SK-N-SH treated with all-trans-retinoic acid at 6 μM for 48 hours (cell line): ENCODE results near the gene RFX8.

Experiments used
- ATAC-seq: fragments of 200-7000 bp; cut with Tn5 transposase; 3 replicates; pipeline ENCODE4 v1.9.1; 2020; ENCODE audit warnings: mild to moderate bottlenecking, moderate library complexity
- ARNTL ChIP-seq: fragments of 450-650 bp; formaldehyde crosslinking; IDR thresholded peaks from 2 replicates; pipeline ENCODE4 v1.5.0; 2020; ENCODE audit warnings: low read depth, mild to moderate bottlenecking, moderate library complexity, borderline replicate concordance
- BACH2 ChIP-seq: fragments of 250-450 bp; sonication (Bioruptor Pico); IDR thresholded peaks from 2 replicates; pipeline ENCODE4 v1.9.0; 2021; ENCODE audit warnings: mild to moderate bottlenecking, borderline replicate concordance
- CSDC2 ChIP-seq: fragments of 250-450 bp; sonication (Bioruptor Pico); IDR thresholded peaks from 2 replicates; pipeline ENCODE4 v1.5.0; 2020; ENCODE audit warnings: mild to moderate bottlenecking, moderate library complexity
- ESRRG ChIP-seq: fragments of 250-450 bp; sonication (Bioruptor Pico); IDR thresholded peaks from 2 replicates; pipeline ENCODE4 v1.6.1; 2021; ENCODE audit warnings: mild to moderate bottlenecking
- GLIS3 ChIP-seq: fragments of 250-450 bp; sonication (Bioruptor Pico); IDR thresholded peaks from 2 replicates; pipeline ENCODE4 v1.5.0; 2020; ENCODE audit warnings: mild to moderate bottlenecking, moderate library complexity
- ISL1 ChIP-seq: fragments of 250-450 bp; sonication (Bioruptor Pico); IDR thresholded peaks from 2 replicates; pipeline ENCODE4 v2.1.2; 2022; ENCODE audit warnings: mild to moderate bottlenecking, moderate library complexity
- OSR1 ChIP-seq: fragments of 250-450 bp; sonication (Bioruptor Pico); IDR thresholded peaks from 2 replicates; pipeline ENCODE4 v1.8.0; 2022; ENCODE audit warnings: moderate library complexity, mild to moderate bottlenecking, inconsistent platforms
- PPARA ChIP-seq: fragments of 250-450 bp; sonication (Bioruptor Pico); IDR thresholded peaks from 2 replicates; pipeline ENCODE4 v1.5.0; 2020; ENCODE audit warnings: mild to moderate bottlenecking, borderline replicate concordance
- RARB ChIP-seq: fragments of 250-450 bp; sonication (Bioruptor Pico); IDR thresholded peaks from 2 replicates; pipeline ENCODE4 v1.8.0; 2021; ENCODE audit warnings: mild to moderate bottlenecking, moderate library complexity
- SNAI2 ChIP-seq: fragments of 250-450 bp; sonication (Bioruptor Pico); IDR thresholded peaks from 2 replicates; pipeline ENCODE4 v1.5.0; 2020; ENCODE audit warnings: mild to moderate bottlenecking, moderate library complexity
- TCF4 ChIP-seq: fragments of 250-450 bp; sonication (Bioruptor Pico); IDR thresholded peaks from 2 replicates; pipeline ENCODE4 v1.8.0; 2021; ENCODE audit warnings: mild to moderate bottlenecking, moderate library complexity, borderline replicate concordance
- TOX ChIP-seq: fragments of 250-450 bp; sonication (Bioruptor Pico); IDR thresholded peaks from 2 replicates; pipeline ENCODE4 v1.8.0; 2021; ENCODE audit warnings: mild to moderate bottlenecking, moderate library complexity, borderline replicate concordance
- ZFP3 ChIP-seq: fragments of 250-450 bp; sonication (Bioruptor Pico); IDR thresholded peaks from 2 replicates; pipeline ENCODE4 v1.5.0; 2020; ENCODE audit warnings: mild to moderate bottlenecking, moderate library complexity
- ZFP30 ChIP-seq: fragments of 450-650 bp; formaldehyde crosslinking; IDR thresholded peaks from 2 replicates; pipeline ENCODE4 v1.5.0; 2022; ENCODE audit warnings: mild to moderate bottlenecking, moderate library complexity
- ZNF565 ChIP-seq: fragments of 450-650 bp; formaldehyde crosslinking; conservative IDR thresholded peaks from 2 replicates; pipeline ENCODE4 v1.5.0; 2020; ENCODE audit warnings: low read depth, mild to moderate bottlenecking, moderate library complexity
- ZNF70 ChIP-seq: fragments of 450-650 bp; formaldehyde crosslinking; IDR thresholded peaks from 2 replicates; pipeline ENCODE4 v1.5.0; 2020; ENCODE audit warnings: mild to moderate bottlenecking, moderate library complexity
- ZNF8 ChIP-seq: fragments of 450-650 bp; formaldehyde crosslinking; IDR thresholded peaks from 2 replicates; pipeline ENCODE4 v1.5.0; 2020; ENCODE audit warnings: mild to moderate bottlenecking, moderate library complexity
- TF ChIP-seq, protein P1 (sequence below): fragments of 250-450 bp; sonication (Bioruptor Pico); IDR thresholded peaks from 2 replicates; pipeline ENCODE4 v1.8.0; 2020; ENCODE audit warnings: mild to moderate bottlenecking, moderate library complexity, borderline replicate concordance
- TF ChIP-seq, protein P2 (sequence below): fragments of 250-450 bp; sonication (Bioruptor Pico); IDR thresholded peaks from 2 replicates; pipeline ENCODE4 v1.5.1; 2021; ENCODE audit warnings: mild to moderate bottlenecking, moderate library complexity
- TF ChIP-seq, protein P3 (sequence below): fragments of 250-450 bp; sonication (Bioruptor Pico); IDR thresholded peaks from 2 replicates; pipeline ENCODE4 v1.5.0; 2020; ENCODE audit warnings: mild to moderate bottlenecking, moderate library complexity
- TF ChIP-seq, protein P4 (sequence below): fragments of 250-450 bp; sonication (Bioruptor Pico); IDR thresholded peaks from 2 replicates; pipeline ENCODE4 v1.8.0; 2021; ENCODE audit warnings: low read depth, mild to moderate bottlenecking, moderate library complexity, borderline replicate concordance

The RFX8 gene

DNA sequence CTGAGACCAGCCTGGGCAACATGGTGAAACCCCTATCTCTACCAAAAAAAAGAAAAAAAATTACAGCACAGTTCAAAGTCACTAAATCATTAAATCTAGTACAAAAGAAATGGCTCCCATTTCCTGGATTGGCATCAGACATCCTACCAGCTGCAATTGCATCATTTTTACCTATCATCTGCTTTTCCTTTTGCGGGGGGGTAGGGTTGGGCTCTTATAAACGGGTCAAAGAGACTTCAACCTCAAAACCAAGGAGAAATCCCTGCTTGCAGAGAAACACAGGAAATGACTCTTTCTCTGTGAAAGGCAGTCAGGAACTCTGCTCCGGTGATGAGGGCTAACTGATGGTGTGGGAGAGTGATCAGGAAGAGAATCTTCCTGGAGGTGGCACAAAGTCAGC is 45.3 kb upstream of the RFX8 start (continued):
- TF ChIP-seq, protein P1, sequence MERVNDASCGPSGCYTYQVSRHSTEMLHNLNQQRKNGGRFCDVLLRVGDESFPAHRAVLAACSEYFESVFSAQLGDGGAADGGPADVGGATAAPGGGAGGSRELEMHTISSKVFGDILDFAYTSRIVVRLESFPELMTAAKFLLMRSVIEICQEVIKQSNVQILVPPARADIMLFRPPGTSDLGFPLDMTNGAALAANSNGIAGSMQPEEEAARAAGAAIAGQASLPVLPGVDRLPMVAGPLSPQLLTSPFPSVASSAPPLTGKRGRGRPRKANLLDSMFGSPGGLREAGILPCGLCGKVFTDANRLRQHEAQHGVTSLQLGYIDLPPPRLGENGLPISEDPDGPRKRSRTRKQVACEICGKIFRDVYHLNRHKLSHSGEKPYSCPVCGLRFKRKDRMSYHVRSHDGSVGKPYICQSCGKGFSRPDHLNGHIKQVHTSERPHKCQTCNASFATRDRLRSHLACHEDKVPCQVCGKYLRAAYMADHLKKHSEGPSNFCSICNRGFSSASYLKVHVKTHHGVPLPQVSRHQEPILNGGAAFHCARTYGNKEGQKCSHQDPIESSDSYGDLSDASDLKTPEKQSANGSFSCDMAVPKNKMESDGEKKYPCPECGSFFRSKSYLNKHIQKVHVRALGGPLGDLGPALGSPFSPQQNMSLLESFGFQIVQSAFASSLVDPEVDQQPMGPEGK (CRISPR knock-in tag) = no peak
- TF ChIP-seq, protein P2, sequence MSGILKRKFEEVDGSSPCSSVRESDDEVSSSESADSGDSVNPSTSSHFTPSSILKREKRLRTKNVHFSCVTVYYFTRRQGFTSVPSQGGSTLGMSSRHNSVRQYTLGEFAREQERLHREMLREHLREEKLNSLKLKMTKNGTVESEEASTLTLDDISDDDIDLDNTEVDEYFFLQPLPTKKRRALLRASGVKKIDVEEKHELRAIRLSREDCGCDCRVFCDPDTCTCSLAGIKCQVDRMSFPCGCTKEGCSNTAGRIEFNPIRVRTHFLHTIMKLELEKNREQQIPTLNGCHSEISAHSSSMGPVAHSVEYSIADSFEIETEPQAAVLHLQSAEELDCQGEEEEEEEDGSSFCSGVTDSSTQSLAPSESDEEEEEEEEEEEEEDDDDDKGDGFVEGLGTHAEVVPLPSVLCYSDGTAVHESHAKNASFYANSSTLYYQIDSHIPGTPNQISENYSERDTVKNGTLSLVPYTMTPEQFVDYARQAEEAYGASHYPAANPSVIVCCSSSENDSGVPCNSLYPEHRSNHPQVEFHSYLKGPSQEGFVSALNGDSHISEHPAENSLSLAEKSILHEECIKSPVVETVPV = no peak
- no peak for TF ChIP-seq ZFP3 (CRISPR knock-in tag)
- TF ChIP-seq ESRRG (CRISPR knock-in tag) = no peak

DNA sequence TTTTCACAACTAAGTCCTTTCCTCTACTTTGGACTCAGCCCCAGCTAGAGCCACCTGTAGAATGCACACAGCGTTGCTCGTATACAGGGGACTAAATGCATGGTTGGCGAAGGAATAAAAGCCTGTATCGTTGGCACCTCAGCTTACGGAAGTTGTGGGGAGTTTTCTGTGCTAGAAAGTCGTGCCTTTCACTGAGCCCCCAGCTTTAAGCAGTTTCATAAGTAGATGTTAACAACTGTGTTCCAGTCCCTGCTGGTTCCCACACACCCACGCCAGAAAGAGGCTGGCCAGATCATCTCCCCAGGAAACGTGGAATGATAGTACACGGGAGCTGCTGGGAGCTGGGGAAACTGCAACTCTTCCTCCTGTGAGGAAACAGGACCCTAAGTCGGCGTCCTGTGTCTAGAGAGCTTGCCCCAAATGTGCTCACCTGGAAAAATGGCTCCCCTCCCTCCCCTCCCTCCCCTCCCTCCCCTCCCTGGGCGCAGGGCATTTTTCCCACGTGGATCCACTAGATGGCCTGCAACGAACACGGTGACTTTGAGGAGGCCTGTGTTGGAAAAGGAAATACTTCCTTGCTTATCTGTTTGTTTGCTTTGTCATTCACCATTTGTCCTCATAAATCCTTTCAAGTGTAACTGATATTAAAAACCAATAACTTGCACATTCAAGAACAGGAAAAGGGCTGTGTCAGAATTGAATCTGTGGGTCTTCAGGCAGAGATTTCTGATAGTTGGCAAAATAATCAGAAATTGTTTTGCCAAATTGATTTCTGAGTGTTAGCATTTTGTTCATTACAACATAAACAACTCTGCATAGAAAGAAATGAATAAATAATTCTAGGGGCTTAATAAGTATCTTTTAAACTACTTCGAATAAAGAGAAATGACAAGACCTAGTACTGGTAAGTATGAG is 43.9 kb upstream of the RFX8 start:
- no peak for TF ChIP-seq ZNF565 (CRISPR knock-in tag)
- no peak for TF ChIP-seq ARNTL (CRISPR knock-in tag)
- no peak for TF ChIP-seq RARB (CRISPR knock-in tag)
- TF ChIP-seq CSDC2 = no peak
- no peak for TF ChIP-seq ISL1
- ATAC-seq = peak; percentile 57

DNA sequence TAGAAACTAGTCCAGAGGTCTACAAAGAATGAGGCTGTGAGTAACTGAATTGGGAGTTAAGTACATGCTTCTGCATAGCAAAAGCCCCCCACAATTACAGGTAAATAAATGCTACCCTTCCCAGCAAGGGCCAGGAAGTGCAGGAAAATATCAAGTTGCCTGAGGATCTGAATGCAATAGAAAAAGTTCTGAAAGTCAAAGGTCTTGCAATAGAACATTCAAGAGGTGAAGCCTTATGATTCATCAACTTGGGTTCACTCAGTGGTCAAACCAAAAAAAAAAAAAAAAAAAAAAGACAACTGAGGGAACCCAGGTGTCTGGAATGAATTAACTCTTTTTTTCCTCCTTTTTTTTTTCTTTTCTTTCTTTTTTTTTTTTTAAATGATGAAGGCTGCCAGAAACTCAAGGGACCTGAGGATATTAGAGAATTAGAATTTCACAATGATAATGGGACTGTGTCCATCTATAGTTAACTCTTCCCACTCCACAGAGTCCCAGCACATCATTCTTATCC is 42.9 kb upstream of the RFX8 start:
- TF ChIP-seq TOX (CRISPR knock-in tag) (no peak), ISL1 (peak; percentile 36; the same call in 1 of the 2 replicates)
- peak; percentile 49 for ATAC-seq

DNA sequence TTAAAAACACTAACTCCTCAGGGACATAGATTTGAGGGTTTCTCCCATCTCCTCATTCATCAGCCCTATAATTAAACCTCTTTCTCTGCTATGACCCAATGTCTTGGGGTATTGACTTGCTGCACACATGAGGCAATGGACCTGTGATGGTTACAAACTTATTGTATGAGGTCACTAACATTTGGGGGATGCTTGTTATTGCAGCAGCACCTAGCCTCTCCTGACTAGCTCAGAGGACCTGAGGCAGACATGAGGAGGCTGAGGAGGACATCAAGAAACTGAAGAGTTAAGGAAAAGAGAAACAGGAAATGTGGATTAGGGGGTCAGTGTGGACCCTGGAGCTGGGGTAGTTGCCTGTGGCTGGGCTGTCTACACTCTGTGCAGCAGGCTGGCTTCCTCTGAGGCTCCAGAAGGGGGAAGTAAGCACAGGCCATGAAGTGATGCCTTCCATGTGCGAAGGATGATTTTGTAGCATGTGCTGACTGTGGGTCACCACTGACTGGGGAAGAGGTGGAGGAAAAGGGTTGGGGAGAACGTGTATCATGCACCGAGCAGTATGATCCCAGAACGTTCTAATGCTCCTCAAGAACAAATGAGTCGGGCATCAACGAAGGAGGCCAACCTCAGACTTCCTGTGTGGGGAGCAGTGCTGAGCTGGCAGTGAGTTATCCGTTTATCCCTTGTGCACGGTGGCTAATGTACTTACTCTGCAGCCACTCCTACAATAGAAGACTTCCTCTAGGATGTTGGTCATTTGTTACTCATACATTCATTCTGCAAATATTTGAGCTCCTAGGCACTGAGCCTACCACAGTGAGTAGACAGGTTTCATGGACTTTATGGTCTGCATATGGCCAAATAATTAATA is 42.1 kb upstream of the RFX8 start:
- TF ChIP-seq RARB (CRISPR knock-in tag) = no peak
- no peak for TF ChIP-seq ARNTL (CRISPR knock-in tag)
- TF ChIP-seq, protein P3, sequence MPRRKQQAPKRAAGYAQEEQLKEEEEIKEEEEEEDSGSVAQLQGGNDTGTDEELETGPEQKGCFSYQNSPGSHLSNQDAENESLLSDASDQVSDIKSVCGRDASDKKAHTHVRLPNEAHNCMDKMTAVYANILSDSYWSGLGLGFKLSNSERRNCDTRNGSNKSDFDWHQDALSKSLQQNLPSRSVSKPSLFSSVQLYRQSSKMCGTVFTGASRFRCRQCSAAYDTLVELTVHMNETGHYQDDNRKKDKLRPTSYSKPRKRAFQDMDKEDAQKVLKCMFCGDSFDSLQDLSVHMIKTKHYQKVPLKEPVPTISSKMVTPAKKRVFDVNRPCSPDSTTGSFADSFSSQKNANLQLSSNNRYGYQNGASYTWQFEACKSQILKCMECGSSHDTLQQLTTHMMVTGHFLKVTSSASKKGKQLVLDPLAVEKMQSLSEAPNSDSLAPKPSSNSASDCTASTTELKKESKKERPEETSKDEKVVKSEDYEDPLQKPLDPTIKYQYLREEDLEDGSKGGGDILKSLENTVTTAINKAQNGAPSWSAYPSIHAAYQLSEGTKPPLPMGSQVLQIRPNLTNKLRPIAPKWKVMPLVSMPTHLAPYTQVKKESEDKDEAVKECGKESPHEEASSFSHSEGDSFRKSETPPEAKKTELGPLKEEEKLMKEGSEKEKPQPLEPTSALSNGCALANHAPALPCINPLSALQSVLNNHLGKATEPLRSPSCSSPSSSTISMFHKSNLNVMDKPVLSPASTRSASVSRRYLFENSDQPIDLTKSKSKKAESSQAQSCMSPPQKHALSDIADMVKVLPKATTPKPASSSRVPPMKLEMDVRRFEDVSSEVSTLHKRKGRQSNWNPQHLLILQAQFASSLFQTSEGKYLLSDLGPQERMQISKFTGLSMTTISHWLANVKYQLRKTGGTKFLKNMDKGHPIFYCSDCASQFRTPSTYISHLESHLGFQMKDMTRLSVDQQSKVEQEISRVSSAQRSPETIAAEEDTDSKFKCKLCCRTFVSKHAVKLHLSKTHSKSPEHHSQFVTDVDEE (CRISPR knock-in tag) = no peak
- no peak for TF ChIP-seq ZNF70
- no peak for TF ChIP-seq CSDC2
- TF ChIP-seq ZFP3 (CRISPR knock-in tag) = 0 out of 2 replicates have a peak, but pooled peaks have one; percentile 37
- TF ChIP-seq OSR1 (CRISPR knock-in tag) = peak; percentile 82; the same call in 1 of the 2 replicates
- TF ChIP-seq, protein P4, sequence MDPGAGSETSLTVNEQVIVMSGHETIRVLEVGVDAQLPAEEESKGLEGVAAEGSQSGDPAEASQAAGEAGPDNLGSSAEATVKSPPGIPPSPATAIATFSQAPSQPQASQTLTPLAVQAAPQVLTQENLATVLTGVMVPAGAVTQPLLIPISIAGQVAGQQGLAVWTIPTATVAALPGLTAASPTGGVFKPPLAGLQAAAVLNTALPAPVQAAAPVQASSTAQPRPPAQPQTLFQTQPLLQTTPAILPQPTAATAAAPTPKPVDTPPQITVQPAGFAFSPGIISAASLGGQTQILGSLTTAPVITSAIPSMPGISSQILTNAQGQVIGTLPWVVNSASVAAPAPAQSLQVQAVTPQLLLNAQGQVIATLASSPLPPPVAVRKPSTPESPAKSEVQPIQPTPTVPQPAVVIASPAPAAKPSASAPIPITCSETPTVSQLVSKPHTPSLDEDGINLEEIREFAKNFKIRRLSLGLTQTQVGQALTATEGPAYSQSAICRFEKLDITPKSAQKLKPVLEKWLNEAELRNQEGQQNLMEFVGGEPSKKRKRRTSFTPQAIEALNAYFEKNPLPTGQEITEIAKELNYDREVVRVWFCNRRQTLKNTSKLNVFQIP (CRISPR knock-in tag) = 0 out of 2 replicates have a peak, but pooled peaks have one; percentile 18
- TF ChIP-seq ISL1 = no peak
- no peak for TF ChIP-seq GLIS3 (CRISPR knock-in tag)
- ATAC-seq = peak; percentile 84

DNA sequence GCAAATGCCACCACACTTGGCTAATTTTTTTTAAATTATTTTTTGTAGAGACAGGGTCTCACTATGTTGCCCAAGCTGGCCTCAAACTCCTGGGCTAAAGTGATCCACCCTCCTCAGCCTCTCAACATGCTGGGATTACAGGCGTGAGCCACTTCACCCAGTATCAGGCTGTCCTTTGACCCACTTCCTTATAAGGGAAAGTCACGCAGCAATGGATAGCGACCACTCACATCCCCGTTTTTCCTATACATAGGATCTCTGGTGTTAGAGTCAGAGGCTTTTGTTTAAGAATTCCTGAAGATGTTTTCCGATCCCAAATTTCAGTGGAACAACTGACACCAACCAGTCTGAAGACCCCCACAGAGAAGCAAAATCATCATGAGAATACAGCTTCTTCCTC is 41.4 kb upstream of the RFX8 start:
- ATAC-seq = no peak
- TF ChIP-seq CSDC2 = no peak
- TF ChIP-seq RARB (CRISPR knock-in tag) = no peak
- no peak for TF ChIP-seq ISL1
- TF ChIP-seq ARNTL (CRISPR knock-in tag) = no peak
- no peak for TF ChIP-seq BACH2
- TF ChIP-seq ZNF8 (CRISPR knock-in tag) = no peak
- no peak for TF ChIP-seq TCF4 (CRISPR knock-in tag)
- no peak for TF ChIP-seq ZNF70
- TF ChIP-seq GLIS3 (CRISPR knock-in tag) = no peak
- no peak for TF ChIP-seq TOX (CRISPR knock-in tag)
- TF ChIP-seq, protein P3 (CRISPR knock-in tag) = no peak
- no peak for TF ChIP-seq ZFP30 (CRISPR knock-in tag)
- TF ChIP-seq SNAI2 = no peak
- TF ChIP-seq PPARA (CRISPR knock-in tag) = no peak
